Ammon's horn (tissue), 1 donor: ENCODE data around the gene TBC1D22B.
A peak's percentile ranks its signal among the peaks of the same experiment; 100 is the strongest.
"Not testable (repeated sequence)": the region's sequence is repeated elsewhere in the genome, so short reads cannot be mapped to it uniquely, and the experiment has no call there.

Experiments
- DNase-seq: peaks from one replicate; pipeline ENCODE4 v3.0.0-alpha.2; 2016; ENCODE audit warnings: low spot score

TBC1D22B gene

DNA sequence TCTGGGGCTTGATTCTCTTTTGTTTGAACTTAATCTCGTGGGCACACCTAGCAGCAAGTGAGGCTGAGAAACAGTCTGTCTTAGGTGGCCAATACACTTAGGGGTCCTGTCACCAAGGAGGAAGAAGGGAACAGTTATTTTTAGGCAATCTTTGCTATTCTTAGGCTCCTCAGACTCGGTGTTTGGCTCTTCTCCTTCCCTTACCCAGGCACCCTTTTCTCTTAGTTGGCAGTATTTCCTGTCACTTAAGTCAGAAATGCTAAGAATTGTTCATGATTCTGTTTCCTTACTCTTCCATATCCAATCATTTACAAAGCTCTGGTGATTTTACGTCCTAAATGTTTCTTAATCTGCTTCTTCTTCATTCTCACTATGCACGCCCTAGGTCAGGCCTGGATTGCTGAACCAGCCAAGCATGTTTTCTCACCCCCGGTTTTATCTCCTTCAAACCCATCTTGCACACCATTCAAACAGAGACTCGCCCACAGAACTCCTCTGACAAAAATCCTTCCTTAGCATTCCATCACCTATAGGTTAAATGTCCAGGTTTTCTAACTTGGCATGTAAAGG is 45.6 kb downstream of the TBC1D22B start:
- DNase-seq = no peak

- DNase-seq = peak; percentile 61
These were observed 46.4 kb downstream of the TBC1D22B start for GRCh38 chr6:37303891-37304503.

DNA sequence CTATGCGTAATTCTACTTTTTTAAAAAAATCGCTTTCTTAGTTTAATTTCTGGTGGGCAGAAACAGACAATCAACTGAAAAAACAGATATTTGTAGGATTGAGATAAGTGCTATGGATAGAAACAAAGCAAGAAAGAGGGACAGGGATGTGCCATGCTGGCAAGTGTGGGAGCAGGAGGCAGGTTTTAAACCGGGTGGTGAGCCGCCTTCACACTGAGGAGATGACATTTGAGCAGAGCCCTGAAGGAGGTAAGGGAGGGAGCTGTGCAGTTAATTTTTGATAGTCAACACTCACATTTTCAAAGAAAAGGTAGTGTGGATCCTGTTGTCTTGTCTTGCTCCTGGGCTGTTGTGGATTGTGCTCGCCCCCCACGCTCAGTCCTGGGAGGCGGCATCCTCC is 47.2 kb downstream of the TBC1D22B start:
- no peak for DNase-seq

DNA sequence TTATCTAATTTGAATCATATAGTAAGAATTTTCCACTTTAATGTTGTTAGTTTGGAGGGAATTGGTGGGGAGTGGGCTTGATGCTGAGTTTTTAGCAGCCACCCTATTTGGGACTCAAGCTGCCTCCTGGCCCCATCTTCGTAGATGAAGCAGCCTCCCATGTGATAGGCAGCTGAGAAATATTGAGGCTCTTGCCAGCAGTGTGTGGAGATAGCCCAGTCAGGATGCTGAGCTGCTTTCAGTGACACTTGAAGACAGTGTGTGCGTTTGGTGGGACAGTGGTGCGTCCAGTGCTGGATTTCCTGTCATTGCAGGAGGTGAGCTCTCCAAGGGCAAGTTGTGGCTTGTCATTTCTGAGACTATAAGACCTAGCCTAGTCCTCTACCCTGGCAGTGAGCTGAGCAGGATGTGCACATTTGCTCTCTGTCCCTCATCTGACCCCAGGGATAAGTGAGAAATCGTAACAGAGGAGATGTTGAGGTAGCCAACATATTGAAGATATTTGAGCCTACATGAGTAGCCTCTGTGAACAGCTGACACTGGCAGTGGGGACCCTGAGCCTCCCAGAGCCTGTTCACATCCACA is 48.4 kb downstream of the TBC1D22B start:
- no peak for DNase-seq

DNA sequence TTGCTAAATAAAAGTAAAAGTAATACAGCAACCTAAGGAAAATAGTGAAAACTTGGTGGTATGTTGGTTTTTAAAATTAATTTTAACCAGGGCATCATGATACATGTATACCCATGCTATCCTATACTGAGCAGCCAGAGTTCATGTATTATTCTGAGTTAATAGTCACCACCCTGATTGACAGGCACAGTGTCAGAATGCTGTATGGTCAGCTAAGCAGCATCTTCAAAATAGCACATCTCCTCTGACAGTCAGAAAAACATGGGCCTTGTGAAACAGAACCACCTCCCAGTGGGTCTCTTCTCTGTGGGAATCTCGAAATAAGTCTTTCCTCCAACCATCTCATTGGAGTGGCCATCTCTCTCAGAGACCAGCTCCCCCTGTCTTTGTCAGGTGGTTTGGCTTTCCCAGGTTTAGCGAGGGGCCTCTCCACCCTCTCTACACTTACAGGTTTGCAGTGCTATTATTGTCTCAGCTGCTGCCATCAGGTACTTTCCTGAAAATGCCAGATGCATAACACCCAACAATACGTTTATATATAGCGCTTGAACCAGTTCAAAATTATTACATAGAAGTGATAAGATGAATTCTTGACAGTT is 49.2 kb downstream of the TBC1D22B start:
- DNase-seq = no peak

GRCh38 chr6:37307484-37307883 is 49.9 kb downstream of the TBC1D22B start:
- not testable (repeated sequence) for DNase-seq

- peak; percentile 43 for DNase-seq
These were observed 50.7 kb downstream of the TBC1D22B start for GRCh38 chr6:37308069-37308815.

GRCh38 chr6:37309046-37309445 is 51.5 kb downstream of the TBC1D22B start:
- no peak for DNase-seq

GRCh38 chr6:37309692-37310091 is 52.1 kb downstream of the TBC1D22B start:
- DNase-seq = no peak

DNA sequence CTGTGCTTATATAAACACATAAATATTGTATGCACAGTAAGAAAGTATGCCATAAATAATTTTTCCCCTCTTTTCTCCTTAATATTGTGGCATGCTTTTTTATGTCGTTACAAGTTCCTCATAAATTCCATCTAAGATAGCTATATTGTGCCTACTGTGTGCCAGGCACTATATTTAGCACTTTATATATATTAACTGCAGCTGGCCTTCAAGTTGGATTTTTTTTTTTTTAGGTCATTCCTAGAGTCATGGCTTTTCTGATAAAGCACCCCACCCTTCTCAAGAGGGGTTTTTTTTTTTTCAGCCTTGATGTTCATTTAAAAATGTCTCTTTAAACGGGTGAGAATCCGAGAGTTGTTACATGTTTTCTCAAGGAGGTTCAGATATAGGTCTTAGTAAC is 53.4 kb downstream of the TBC1D22B start:
- DNase-seq = no peak

DNA sequence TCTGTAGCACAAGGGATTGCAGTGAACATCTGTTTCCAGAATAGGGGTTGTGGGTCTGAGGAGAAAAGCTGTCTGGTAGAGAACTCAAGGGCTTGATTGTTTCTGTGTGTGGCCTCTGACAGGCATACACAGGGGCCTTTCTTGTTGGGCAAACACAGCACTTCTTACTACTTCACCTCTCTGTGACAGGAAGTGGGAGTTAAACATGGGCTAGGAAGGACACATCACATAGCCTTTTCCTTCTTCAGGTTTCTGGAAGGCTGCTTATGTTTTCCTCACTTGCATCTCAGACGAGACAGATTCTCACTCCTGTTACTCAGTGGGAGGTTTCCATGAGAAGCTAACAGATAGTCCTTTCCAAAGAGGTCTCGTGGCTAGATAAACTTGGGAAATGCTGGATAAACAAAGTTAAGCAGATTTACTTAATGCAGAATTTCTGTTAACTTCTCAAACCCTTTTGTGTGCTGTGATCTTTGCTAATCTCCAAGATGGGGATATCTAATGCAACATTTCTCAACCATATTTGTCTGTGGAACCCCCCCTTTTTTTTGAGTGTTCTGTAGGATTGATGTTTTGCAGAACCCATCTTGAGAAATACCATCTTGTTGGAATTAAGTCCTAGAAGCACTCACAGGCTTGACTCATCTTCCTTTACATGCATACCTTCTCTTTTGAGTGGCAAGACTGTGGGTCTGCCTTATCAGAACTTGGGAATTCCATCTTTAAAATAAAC is 54.3 kb downstream of the TBC1D22B start:
- peak; percentile 18 for DNase-seq

- DNase-seq = no peak
These were observed 56.3 kb downstream of the TBC1D22B start for GRCh38 chr6:37313723-37314486.

DNA sequence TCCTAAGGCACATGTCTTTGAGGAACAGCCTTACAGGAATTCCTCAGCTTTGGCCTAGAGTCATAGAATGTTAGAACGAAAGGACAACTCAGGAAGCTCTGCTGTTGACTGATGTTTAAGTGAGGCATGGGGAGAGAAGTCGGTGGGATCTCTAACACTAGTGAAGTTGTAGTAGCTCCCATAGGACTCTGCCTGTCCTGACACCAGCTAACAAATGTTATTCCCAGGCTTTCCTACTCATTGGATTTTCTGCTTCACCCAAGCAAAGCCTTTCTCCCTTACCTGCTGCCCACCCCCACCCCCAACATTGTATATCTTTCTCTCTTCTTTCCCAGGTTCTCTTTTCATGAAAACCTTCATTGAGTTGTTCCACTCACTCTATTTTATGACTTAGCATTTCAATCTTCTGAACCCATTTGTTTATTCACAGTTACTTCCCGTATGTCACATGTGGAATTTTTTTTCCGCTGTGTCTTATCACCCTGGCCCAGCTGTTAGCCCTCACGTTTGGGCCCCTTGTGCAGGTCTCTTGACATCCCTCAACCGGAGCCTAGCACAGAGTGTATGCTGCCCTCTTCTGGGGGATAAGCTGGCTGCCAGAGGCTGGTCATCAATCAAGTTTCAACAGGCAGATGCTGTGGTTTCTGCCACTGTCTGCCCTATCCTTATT is 57.0 kb downstream of the TBC1D22B start:
- peak; percentile 33 for DNase-seq

- no peak for DNase-seq
These were observed 57.6 kb downstream of the TBC1D22B start for GRCh38 chr6:37315157-37315515.

GRCh38 chr6:37316071-37316470 is 58.5 kb downstream of the TBC1D22B start:
- DNase-seq = peak; percentile 38

DNA sequence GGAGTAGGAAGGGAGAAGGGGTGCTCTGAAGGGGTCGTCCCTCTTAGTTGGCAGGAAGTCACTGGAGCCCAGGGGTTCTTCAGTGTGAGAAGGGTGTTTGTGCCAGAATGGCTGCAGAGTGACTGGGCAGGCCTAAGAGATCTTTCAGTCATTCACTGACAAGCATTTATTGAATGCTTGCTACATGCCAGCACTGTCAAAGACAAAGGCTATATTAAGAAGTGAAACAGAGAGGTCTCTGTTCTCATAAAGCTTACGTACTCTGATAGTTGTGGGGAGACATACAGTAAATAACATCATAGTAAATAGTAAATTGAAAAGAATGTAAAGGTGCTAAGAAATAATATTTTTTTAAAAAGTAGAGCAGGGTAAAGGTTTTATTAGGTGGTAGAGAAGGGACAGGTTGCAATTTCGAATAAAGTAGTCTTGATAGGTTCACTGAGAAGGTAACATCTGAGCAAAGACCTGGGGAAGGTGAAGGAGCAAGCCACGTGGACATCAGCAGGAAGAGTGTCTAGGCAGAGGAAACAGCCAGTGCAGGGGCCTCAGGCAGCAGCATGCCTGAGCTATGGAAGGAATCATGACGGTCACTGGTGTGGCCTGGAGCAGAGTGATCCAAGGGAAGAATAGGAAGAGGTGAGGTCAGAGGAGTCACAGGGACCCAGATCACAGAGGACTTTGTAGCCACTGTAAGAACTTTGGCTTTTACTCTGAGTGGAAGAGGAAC is 59.9 kb downstream of the TBC1D22B start:
- DNase-seq = no peak

DNA sequence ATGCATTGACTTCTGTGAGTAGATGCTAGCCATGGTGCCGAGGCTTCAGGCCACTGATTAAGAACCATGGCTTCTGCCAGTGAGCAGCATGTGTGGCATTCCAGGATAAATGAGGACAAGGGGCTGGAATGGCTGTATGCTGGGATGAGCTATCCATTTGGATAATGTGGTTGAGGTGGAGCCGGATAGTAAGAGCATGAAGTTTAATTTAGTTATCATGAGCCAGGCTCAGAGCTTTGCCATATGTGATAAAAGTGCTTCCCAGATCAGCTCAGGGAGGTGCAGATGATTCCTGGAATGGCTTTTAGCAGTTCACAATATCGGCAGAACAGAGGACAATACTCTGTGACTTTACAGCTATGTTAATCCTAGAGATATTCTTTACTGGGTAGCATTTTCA is 61.6 kb downstream of the TBC1D22B start:
- peak; percentile 35 for DNase-seq

DNA sequence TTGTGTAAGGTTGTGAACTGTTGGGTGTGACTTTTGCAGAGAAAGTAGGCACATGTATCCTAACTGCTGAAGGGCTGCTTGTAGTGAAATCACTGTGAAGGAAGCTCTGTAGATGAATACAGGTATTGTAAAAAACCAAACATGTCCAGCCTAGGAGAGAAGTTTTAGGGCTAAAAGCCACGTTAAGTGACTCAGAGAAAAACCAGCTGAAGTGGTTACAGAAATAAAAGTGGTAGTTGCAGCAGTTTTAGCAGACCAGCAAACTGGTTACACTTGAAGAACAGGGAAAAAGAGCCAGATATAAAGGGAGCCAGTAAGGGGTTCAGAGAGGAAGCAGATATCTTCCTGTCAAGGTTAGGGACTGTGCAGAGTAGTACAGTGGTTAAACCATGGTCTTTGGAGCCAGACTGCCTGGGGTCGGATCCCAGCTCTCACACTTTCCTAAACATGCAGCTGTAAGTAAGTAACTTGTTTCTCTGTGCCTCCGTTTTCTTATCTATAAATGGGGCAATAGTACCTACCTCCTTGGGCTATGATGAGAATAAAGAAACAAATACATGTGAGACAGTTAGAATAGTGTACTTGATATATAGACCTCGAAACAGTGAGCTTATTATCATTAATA is 62.4 kb downstream of the TBC1D22B start:
- DNase-seq = no peak

- DNase-seq = peak; percentile 25
These were observed 63.1 kb downstream of the TBC1D22B start for GRCh38 chr6:37320646-37321045.

DNA sequence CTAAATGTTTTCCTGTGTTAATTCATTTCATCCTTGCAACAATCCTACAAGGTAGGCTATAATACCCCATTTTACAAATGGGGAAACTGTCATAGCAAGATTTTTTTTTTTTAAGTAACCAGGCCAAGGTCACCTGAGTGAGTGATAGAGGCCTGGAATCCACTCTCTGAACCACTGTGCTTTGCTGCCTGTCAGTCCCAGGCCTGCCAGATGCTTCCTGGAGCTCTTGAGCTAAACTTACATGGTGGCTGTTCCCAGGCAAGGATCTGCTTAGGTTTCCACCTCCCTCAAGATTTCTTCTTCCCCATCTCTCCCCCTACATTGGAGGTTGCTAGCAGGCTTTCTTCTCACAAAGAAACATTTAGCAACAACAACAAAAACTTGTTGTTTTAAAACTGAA is 63.5 kb downstream of the TBC1D22B start:
- DNase-seq = no peak
